ENCODE data around the gene SLC6A18. TPM values are rescaled to one million over a fixed set of nuclear protein-coding genes. Genes with fewer than 3 reads are reported as not detected.

SLC6A18 gene
- polyA plus RNA-seq, 1 donor (not counting 4 experiments of a cell fraction or from before 2014, with no cell fraction given) = not detected

DNA sequence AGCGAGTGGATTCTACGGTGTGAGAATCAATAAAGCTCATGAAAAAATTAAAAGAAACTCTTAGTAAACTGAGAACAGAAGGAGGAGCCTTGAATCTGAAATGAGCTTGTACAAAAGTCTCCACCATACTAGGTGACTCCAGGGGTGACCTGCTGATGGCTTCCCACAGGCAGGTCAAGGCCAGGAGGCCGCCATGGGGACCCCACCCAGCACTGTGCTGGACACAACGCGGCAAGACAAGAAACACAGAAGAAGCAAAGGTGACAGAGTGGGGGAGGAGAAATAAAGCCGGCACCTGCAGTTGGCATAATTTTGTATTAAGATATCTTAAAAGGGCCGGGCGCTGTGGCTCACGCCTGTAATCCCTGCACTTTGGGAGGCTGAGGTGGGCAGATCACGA, 35.9 kb upstream of the SLC6A18 start:
- DNase-seq (ENCODE audit: low read depth, low spot score) (no peak), FAIRE-seq (no peak)
- dilution Hi-C loops (cut with MboI; ENCODE audit: extremely low pct_ligation_motif_present, low sequenced_read_pairs) = no loop called here
- Histone ChIP-seq H4K20me1 (ENCODE audit: control insufficient read depth, extremely low read depth, insufficient read depth, low read length) (no peaks in the 10 kb centered on the region), H3K4me3 (ENCODE audit: control insufficient read depth in 2 of 3, extremely low read depth in 1 of 3, insufficient read depth in 2 of 3, low read depth in 1 of 3, low read length in 3 of 3) (no peak overlapping the region), H3K9me1 (ENCODE audit: control insufficient read depth, extremely low read depth, insufficient read depth, low read length) (no peaks in the 10 kb centered on the region), H3K79me2 (ENCODE audit: control insufficient read depth, insufficient read depth, low read length) (no peaks in the 10 kb centered on the region), H3K9ac (ENCODE audit: control insufficient read depth, extremely low read depth, insufficient read depth, low read length) (no peak overlapping the region), H2AFZ (ENCODE audit: control insufficient read depth, low read length) (no peak overlapping the region), H3K4me2 (ENCODE audit: control insufficient read depth, extremely low read depth, insufficient read depth, low read depth, low read length) (no peak overlapping the region), H3K36me3 (ENCODE audit: control insufficient read depth in 2 of 2, extremely low read depth in 1 of 2, insufficient read depth in 2 of 2, low read length in 2 of 2) (no peaks in the 10 kb centered on the region), H3K27ac (ENCODE audit: control insufficient read depth, insufficient read depth, low read length) (no peak overlapping the region), H3K9me3 (ENCODE audit: control insufficient read depth, low read depth, low read length) (no peaks in the 10 kb centered on the region), H3K4me1 (ENCODE audit: control insufficient read depth, extremely low read depth, insufficient read depth, low read length) (no peaks in the 10 kb centered on the region), H3K27me3 (ENCODE audit: control insufficient read depth, extremely low read depth, insufficient read depth, low read length) (no peaks in the 10 kb centered on the region)
- TF ChIP-seq EZH2 (IDR thresholded peaks at IDR 0.05; ENCODE audit: low read length) = no peak
- TF ChIP-seq, protein P1, sequence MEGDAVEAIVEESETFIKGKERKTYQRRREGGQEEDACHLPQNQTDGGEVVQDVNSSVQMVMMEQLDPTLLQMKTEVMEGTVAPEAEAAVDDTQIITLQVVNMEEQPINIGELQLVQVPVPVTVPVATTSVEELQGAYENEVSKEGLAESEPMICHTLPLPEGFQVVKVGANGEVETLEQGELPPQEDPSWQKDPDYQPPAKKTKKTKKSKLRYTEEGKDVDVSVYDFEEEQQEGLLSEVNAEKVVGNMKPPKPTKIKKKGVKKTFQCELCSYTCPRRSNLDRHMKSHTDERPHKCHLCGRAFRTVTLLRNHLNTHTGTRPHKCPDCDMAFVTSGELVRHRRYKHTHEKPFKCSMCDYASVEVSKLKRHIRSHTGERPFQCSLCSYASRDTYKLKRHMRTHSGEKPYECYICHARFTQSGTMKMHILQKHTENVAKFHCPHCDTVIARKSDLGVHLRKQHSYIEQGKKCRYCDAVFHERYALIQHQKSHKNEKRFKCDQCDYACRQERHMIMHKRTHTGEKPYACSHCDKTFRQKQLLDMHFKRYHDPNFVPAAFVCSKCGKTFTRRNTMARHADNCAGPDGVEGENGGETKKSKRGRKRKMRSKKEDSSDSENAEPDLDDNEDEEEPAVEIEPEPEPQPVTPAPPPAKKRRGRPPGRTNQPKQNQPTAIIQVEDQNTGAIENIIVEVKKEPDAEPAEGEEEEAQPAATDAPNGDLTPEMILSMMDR (optimal IDR thresholded peaks at IDR 0.05 in 1 of 3, IDR thresholded peaks at IDR 0.05 in 1 of 3, conservative IDR thresholded peaks at IDR 0.05 in 1 of 3; ENCODE audit: extremely low read depth in 1 of 3, insufficient read depth in 2 of 3, low read length in 3 of 3) = no peak

DNA sequence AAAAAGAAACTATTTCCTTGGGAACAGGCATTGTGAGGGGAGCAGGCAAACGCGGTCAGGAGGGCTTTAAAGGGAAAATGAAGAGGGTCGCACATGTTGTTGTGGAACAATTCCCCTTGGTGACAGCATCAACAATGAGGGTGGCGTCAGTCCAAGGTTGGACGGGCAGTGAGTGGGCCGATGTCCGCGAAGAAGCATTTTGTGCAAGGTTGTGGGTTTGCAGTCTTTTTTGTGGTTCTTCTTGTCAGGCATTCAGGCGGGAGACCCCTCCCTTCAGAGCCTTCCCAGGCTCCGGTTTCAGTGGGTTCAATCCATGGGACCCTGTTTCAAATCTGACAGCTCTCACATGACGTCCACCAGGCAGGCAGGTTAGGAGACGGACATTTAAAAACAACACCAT, 34.9 kb upstream of the SLC6A18 start:
- FAIRE-seq (no peak), DNase-seq (ENCODE audit: low read depth, low spot score) (no peak)
- Histone ChIP-seq H3K4me2 (ENCODE audit: control insufficient read depth, extremely low read depth, insufficient read depth, low read depth, low read length) (no peak overlapping the region), H4K20me1 (ENCODE audit: control insufficient read depth, extremely low read depth, insufficient read depth, low read length) (no peaks in the 10 kb centered on the region), H3K9me1 (ENCODE audit: control insufficient read depth, extremely low read depth, insufficient read depth, low read length) (no peaks in the 10 kb centered on the region), H3K9me3 (ENCODE audit: control insufficient read depth, low read depth, low read length) (no peaks in the 10 kb centered on the region), H2AFZ (ENCODE audit: control insufficient read depth, low read length) (no peak overlapping the region), H3K27me3 (ENCODE audit: control insufficient read depth, extremely low read depth, insufficient read depth, low read length) (no peaks in the 10 kb centered on the region), H3K4me1 (ENCODE audit: control insufficient read depth, extremely low read depth, insufficient read depth, low read length) (no peaks in the 10 kb centered on the region), H3K79me2 (ENCODE audit: control insufficient read depth, insufficient read depth, low read length) (no peaks in the 10 kb centered on the region), H3K4me3 (ENCODE audit: control insufficient read depth in 2 of 3, extremely low read depth in 1 of 3, insufficient read depth in 2 of 3, low read depth in 1 of 3, low read length in 3 of 3) (no peak overlapping the region), H3K9ac (ENCODE audit: control insufficient read depth, extremely low read depth, insufficient read depth, low read length) (no peak overlapping the region), H3K27ac (ENCODE audit: control insufficient read depth, insufficient read depth, low read length) (no peak overlapping the region), H3K36me3 (ENCODE audit: control insufficient read depth in 2 of 2, extremely low read depth in 1 of 2, insufficient read depth in 2 of 2, low read length in 2 of 2) (no peaks in the 10 kb centered on the region)
- dilution Hi-C loops (cut with MboI; ENCODE audit: extremely low pct_ligation_motif_present, low sequenced_read_pairs) = no loop called here
- TF ChIP-seq, protein P1 (optimal IDR thresholded peaks at IDR 0.05 in 1 of 3, IDR thresholded peaks at IDR 0.05 in 1 of 3, conservative IDR thresholded peaks at IDR 0.05 in 1 of 3; ENCODE audit: extremely low read depth in 1 of 3, insufficient read depth in 2 of 3, low read length in 3 of 3) = no peak
- no peak for TF ChIP-seq EZH2 (IDR thresholded peaks at IDR 0.05; ENCODE audit: low read length)
